ENCODE data around the gene KLRF2. TPM values are rescaled to one million over a fixed set of nuclear protein-coding genes. Genes with fewer than 3 reads are reported as not detected.

The KLRF2 gene
- total RNA-seq, 4 donors from 2014 or later = not detected

GRCh38 chr12:9944391-9944790 lies 63.1 kb downstream of the KLRF2 start:
- ATAC-seq (ENCODE audit: low FRiP score) = no peak
- TF ChIP-seq CTCF (IDR thresholded peaks at IDR 0.05) = no peak
- DNase-seq (ENCODE audit: low spot score) = no peak

Other genes starting within 250 kb of the KLRF2 start
- gene CLEC2D, start 211.8 kb upstream of the KLRF2 start, total RNA-seq = 10 to 100 TPM; 10.4 to 20.5 (median 14.8) TPM
- 1 to 10 TPM in 1 of 4 donors, under 1 TPM in 1, not detected in 2; 0.84 to 2.2 TPM for gene CLECL1, start 148.4 kb upstream of the KLRF2 start, total RNA-seq
- gene CD69, start 120.6 kb upstream of the KLRF2 start, total RNA-seq = 10 to 100 TPM; 10.0 to 36.3 (median 17.0) TPM
- gene KLRF1, start 54.0 kb upstream of the KLRF2 start, total RNA-seq = under 1 TPM in 1 of 4 donors, not detected in 3; 0.46 TPM
- 10 to 100 TPM; 23.8 to 48.2 (median 31.5) TPM for gene CLEC2B, start 12.1 kb upstream of the KLRF2 start, total RNA-seq
- not detected for gene CLEC2A, start 50.9 kb downstream of the KLRF2 start, total RNA-seq
- gene CLEC12A, start 89.9 kb downstream of the KLRF2 start, total RNA-seq = 1 to 10 TPM in 3 of 4 donors, under 1 TPM in 1; 0.75 to 6.5 (median 1.7) TPM
- not detected for gene CLEC1B, start 117.6 kb downstream of the KLRF2 start, total RNA-seq
- gene CLEC12B, start 129.1 kb downstream of the KLRF2 start, total RNA-seq = under 1 TPM in 1 of 4 donors, not detected in 3; 0.47 TPM
- gene CLEC9A, start 149.2 kb downstream of the KLRF2 start, total RNA-seq = under 1 TPM in 1 of 4 donors, not detected in 3; 0.63 TPM
- 10 to 100 TPM in 1 of 4 donors, 1 to 10 TPM in 3; 2.3 to 16.7 (median 7.1) TPM for gene CLEC1A, start 217.5 kb downstream of the KLRF2 start, total RNA-seq
- gene CLEC7A, start 248.7 kb downstream of the KLRF2 start, total RNA-seq = 10 to 100 TPM; 12.6 to 27.6 (median 18.8) TPM

Data from omental fat pad (tissue), 4 donors.